OCI-M1 (cell line): ENCODE data around the gene ESYT1.
A peak's percentile ranks its signal among the peaks of the same experiment; 100 is the strongest.
"Not testable (repeated sequence)": the region's sequence is repeated elsewhere in the genome, so short reads cannot be mapped to it uniquely, and the experiment has no call there.

Experiments used
- DNase-seq: peaks from one replicate; lab custom pipeline; 2025; lab: John Stamatoyannopoulos, UW

The ESYT1 gene

GRCh38 chr12:56156464-56157200 is 28.6 kb downstream of the ESYT1 start:
- DNase-seq, result not testable (repeated sequence)

DNA sequence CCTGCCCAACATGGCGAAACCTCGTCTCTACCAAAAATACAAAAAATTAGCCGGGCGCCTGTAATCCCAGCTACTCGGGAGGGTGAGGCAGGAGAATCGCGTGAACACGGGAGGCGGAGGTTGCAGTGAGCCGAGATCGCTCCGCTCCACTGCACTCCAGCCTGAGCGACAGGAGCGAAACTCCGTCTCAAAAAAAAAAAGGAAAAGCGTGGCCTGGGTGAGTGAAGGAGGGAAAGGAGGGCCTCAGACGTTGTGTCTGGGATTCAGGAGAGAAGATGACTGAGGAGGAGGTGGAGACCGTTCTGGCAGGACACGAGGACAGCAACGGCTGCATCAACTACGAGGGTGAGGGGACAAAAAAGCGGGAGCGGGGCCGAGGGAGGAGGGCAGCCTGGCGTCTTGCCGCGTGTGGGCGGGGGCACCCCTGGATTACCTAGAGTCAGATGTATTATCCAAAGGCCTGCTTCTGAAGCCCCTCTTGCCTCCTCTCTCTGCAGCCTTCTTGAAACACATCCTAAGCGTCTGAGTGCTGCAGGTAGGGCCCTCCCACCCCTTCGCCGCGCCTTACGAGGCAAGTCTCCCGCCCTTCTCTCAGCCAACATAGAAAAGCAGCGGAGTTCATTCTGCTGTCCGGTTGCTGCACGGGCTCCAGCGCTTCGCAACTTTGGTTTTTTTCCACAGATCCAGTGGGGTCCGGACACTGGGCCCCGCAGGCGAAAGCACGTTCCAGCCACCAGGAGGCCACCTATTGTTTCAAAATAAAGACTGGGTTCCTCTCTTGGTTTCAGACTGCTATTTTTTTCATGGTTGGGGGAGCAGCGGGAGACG is 29.3 kb downstream of the ESYT1 start:
- peak; percentile 91 for DNase-seq

- DNase-seq, result peak; percentile 98
These were observed 30.2 kb downstream of the ESYT1 start, which contains the start of gene MYL6 for GRCh38 chr12:56158029-56158925. TSS of gene MYL6 (plus strand) at chr12:56158359. CDS start at chr12:56158402, 43 bp downstream.

DNA sequence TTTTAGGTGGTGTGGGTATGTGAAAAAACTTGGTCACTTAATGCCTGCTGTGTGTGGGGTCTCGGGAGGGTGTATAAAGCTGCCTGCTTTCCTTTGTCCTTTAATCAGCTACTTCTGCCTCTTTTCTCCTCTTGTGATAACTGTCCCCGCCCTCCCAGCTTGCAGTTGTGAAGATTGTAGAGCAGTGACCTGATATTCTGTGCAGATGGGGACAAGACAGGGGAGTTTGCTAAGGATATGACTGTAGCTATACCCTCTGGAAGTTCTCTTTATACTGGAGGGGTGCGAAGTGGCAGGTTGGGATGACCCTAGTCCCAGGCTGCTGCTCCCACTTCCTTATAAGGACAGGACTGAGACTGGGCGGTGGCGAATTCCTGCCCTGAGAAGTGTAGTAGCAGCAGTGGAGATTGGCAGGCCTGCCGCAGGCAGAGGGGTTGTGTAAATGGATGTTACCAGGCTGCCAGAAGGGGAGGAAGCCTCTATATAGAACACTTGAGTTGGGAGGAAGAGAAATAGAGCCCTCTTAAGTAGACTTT is 30.9 kb downstream of the ESYT1 start:
- peak; percentile 82 for DNase-seq

DNA sequence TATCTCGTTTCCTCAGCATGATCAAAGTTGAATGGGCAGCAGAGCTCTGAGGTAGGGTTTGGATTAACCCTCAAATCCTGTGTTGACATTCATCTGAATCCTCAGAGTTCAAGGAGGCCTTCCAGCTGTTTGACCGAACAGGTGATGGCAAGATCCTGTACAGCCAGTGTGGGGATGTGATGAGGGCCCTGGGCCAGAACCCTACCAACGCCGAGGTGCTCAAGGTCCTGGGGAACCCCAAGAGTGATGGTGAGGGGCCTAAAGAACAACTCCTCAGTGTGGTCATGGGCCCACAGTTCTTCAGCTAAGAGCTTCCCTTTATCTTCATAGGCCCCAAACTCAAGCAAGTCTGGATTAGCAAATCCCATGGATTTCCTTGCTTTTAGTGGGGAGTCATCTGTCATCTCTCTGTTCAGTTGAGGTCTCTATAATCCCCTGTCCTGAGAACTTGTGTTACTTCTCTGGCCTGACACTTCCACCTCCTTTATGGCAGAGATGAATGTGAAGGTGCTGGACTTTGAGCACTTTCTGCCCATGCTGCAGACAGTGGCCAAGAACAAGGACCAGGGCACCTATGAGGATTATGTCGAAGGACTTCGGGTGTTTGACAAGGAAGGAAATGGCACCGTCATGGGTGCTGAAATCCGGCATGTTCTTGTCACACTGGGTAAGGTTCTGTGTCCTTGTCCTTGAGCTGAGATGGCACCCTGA is 31.6 kb downstream of the ESYT1 start:
- no peak for DNase-seq

- DNase-seq, result no peak
These were observed 32.2 kb downstream of the ESYT1 start for GRCh38 chr12:56160193-56160763.

DNA sequence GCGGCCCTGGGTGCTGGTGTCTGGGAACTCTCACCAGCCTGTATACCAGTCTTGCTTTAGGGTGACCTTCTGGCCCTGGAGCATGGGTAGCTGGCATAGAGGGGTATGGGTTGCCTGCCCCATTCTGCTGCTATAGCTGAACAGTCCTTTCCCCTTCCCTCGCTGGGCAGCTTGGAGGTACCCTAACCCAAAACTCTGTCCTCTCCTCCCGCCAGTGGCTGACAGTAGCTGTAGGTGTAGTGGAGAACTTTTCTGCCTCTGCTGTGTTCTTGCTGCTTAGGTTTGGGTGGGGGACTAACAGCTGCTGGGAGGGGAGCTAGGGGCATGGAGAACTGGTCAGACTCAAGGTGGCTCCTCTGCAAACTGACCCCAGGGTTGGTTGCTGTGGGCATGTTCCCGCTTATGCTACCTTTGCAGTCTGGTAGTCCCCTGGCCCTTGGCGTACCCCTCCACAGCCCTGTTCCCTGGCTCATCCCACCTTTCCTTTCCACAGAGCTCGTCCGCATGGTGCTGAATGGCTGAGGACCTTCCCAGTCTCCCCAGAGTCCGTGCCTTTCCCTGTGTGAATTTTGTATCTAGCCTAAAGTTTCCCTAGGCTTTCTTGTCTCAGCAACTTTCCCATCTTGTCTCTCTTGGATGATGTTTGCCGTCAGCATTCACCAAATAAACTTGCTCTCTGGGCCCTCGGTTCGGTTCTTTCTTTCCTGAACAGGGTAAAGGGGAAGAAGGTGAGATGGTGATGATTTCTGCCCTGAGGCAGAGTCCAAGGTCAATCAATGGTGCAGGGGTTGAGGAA is 33.0 kb downstream of the ESYT1 start:
- DNase-seq, result no peak

DNA sequence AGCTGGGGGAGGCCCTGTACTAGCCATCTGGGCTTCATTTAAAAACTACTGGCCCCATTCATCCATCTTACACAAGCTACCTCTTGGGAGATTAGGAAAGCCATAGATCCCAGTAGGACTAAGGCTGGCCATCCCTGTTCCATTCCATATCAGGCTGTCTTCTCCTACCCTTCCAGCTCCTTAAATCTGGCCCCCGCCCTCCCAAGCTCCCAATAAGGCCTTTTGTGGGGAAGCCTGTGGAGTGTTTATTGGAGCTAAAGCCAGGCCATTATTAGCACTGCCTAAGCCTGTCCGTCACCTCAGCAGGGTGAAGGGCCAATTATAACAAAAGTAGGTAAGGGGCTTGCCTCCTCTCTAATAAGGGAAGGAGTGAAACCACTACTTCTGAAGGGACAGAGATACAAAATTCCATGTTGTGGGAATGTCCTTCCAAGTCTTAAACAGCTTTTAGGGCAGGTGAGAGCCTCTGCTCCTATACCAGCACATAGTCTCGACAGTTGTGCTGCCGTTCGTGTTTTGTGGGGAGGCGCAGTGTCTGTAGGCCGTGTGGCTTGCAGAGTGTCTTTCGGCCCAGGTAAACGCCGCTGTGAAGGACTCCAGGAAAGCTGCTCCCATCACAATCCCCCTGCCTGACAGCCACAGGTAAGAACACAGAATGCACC is 33.8 kb downstream of the ESYT1 start:
- no peak for DNase-seq

- no peak for DNase-seq
These were observed 34.6 kb downstream of the ESYT1 start for GRCh38 chr12:56162468-56163290.

- no peak for DNase-seq
These were observed 35.7 kb downstream of the ESYT1 start for GRCh38 chr12:56163533-56164344.

- no peak for DNase-seq
These were observed 36.3 kb downstream of the ESYT1 start for GRCh38 chr12:56164345-56164729.

- DNase-seq, result no peak
These were observed 37.3 kb downstream of the ESYT1 start for GRCh38 chr12:56165369-56165768.

GRCh38 chr12:56169229-56169759 is 41.2 kb downstream of the ESYT1 start:
- no peak for DNase-seq

- no peak for DNase-seq
These were observed 44.8 kb downstream of the ESYT1 start for GRCh38 chr12:56172839-56173238.

DNA sequence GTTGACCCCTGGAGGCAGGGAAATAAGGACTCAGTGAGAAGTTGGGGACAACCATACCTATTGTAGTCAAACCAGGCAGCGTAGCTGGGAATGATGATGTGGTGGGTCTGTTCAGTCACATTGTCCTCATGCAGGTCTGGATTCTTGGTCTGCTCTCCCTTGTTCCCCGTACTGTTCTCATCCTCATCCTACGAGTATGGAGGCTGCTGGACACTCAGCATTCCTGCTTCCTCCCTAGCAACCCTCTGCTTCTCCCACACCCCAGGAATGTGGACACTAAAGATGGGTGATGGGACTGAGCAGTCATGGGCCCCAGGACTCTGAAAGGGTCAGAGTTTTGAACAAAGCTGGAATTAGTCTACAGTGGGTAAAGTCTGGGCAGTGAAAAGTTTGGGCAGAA is 50.3 kb downstream of the ESYT1 start:
- DNase-seq, result no peak

- no peak for DNase-seq
These were observed 58.9 kb downstream of the ESYT1 start for GRCh38 chr12:56186957-56187356.

DNA sequence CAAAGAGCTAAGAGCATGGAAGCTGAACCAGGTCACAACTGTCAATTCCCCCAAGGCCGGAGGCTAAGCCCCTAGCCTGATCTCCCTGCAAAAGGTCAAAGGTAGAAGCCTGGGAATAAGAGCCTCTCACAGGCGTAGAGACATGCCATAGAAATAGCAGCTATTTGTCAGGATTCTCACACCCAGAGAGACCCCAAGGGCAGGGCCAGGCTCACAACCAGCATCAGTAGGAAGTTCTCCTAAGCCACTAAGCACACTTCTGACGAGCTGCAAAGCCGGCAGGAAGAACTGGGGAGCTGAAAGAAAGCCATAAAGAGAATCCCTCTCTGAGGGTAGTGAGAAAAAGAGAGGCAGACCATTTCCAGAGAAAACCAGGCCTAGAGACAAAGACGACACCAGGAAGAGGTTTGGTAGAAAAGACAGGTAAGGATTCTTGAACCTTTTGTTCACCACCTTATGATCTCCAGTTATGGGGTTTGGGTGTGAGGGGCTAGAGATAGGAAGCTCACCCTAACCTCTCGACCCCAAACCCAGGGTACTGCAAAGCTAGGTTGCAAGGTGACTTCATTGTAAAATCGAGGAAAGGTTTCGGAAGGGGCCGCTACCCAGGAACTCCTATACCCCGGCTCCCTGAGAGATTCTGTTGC is 60.2 kb downstream of the ESYT1 start:
- DNase-seq, result no peak
